ENCODE data around the gene LOXL3.
"Not testable (repeated sequence)": the region's sequence is repeated elsewhere in the genome, so short reads cannot be mapped to it uniquely, and the experiment has no call there.

Gene LOXL3

DNA sequence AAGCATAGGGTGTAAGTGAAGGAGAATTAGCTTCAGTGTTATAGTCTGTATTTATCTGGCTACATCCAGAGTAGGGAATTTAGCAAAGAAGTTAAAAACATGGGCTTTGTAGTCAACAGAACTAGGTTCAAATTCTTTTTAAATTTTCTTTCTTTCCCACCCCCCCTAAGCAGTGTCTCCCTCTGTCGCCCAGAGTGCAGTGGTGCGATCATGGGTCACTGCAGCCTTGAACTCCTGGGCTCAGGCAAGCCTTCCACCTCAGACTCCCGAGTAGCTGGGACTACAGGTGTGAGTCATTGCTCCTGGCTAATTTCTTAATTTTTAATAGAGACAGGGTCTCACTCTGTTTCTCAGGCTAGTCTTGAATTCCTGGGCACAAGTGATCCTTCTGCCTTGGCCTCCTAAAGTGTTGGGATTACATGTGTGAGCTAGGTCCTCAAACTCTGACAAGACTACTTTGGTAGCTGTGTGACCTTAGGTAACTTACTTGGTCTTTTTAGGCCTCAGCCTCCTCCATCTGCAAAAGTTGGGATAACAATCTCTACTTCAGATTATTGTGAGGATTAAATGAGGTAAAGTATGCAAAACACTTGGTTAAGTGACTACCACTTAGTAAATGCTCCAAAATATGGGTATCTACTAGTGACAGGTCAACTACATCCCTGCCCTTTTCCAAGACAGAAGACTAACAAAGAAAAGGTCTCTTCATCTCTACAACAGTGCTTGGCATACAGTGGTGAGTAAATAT, 18.6 kb upstream of the LOXL3 start:
- no peak for DNase-seq

DNA sequence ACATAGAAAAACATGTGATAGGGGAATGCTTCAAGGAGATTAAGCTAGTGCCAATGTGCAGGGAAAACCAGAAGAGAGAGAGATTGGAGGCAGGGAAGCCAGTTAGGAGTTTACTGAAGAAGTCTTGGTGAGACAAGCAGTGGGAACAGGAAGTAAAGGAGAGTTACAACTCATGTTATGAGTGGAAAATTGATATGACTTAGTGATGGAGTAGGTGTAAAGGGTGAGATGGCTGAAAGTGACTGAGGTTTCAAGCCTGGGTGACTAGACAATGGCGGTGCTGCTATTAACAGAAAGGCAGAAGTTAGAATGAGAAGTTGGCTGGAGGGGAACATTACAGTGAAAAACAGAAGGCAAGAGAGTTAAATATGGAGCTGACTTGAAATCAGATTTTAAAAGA, 17.3 kb upstream of the LOXL3 start:
- no peak for DNase-seq

DNA sequence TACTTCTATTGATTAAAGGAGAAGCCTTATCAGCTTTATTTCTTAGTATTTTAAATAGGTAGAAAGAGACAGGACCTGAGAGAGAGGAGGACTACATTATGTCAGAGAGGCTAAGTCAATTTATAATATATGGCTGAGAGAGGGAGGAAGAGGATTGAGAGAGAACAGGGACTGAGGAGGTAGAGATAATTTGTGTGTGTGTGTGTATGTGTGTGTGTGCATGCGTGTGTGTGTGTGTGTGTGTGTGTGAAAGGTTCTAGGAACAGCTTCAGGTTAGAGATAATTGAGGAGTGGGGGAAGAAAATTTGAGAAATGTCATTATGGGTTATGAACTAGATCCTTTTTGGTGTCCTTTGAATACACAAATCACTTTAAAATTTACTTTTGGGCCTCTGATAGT, 15.9 kb upstream of the LOXL3 start:
- no peak for DNase-seq

DNA sequence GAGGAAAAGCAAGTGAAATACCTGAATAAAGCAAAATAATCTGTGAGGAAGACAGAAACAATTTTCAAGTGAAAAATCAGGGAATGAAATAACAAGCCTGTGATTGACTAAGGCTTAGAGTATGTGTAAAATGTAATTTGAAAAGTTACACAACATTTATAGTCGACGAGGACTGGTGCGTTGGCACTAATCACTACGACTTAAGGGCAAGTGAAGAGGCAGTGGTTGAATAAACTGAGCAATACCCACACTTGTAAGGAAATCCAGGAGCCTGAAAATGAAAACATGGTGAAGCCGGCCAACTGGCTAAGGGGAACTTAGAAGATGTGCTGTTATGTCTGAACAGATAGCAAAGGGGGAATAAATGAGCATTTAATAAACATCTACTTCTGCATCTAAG, 14.1 kb upstream of the LOXL3 start:
- DNase-seq = no peak

DNA sequence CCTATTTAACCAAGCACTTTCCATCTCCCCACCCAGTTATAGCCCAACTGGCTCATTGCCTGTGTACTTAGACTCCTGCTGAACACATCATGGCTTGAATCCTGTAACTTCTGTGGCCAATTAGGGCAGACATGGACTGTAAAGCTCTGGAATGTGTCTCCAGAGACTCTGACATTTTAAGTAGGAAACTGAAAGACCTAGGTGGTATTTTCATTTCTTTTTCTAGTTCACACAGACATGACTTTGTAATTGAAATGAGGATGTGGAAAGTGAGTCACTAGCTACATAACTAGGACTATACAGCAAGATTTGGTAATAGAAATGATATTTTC, 13.0 kb upstream of the LOXL3 start:
- no peak for DNase-seq

DNA sequence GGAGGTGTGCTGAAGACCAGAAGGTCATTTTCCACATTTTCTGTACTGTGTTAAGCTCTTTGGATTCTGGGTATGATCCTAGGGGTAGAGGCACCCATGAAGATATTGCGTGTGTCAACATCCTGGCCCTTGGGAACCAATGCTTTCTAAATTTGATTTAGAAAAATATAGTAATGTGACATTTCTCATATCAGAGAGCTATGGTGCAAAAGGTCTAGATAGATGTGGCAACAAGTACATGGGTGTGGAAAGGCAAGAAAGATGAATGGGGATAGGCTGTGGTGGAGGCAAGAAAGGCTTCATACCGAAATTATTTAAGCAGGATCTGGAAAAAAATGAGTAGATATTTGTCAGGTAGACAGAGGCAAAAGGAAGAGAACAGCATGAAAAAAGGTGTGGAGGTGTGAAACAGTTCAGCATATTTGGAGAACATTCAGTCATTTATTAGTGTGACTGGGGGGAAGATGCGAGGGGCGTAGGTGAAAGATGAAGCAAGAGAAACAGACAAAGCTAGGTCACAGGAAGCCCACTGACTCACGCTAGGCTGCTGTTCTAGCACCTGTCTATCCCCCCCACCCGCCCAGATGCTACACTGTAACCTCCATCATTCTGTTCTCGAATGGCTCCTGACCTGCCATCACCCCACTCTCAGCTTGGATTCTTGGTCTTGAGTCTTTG, 12.5 kb upstream of the LOXL3 start:
- no peak for DNase-seq

DNA sequence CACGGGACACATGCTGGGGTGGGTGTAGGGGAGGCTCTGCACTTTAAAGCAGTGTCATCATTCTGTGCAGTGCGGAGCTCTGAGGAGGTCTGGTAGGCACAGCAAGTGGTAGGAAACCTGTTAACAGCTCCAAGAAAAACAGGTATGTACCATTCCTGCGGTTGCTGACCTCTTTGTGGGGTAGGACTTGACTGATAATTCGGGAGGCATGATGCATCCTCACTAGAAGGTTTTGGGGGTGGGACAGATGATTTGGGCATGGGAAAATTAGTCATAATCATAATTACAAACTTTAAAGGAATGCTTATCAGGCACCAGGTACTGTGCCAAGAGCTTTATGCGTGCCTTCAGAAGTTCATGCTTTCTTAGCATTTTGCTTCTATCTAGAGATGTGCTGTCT, 10.5 kb upstream of the LOXL3 start:
- no peak for DNase-seq

DNA sequence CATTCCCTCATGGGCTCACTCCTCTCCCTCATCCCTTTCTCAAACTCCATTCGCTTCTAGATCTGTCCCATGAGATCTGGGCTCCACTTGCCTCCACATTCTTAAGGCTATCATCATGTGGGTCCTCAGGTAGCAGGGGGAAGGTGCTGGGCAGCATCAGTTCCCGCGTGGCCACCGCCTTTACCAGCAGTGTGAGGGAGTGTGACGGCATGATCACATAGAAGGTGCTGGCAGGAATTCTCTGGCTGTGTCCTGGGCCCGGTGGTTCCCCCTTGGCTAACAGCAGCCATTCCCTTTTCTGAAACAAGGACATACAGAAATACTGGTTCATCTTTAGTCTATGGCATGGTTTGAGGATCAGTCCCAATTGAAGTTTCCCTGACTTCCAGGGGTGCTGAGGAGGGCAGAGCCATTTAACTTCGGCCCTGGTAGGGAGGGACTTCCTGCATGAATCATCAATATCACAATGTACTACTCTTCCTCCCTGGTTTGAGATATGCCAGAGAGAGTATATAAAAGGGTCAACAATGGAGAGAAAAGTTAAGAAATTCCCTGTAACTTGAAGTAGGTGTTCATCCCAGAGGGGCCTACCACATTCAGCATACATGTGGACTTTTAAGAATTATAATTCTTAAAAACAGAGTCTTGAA, 8.5 kb upstream of the LOXL3 start:
- DNase-seq = no peak

DNA sequence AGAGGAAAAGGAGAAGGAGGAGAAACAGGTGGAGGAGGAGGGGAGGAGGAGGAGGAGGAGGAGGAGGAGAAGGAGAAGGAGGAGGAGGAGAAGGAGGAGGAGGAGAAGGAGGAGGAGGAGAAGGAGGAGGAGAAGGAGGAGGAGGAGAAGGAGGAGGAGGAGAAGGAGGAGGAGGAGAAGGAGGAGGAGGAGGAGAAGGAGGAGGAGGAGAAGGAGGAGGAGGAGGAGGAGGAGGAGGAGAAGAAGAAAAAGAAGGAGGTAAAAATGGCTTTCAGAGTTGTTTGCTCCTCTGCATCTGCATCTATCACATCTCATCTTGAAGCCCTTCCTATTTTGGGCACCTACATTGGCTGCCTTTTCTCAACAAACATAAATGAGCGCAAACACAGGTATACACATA, 7.3 kb upstream of the LOXL3 start:
- DNase-seq = not testable (repeated sequence)

DNA sequence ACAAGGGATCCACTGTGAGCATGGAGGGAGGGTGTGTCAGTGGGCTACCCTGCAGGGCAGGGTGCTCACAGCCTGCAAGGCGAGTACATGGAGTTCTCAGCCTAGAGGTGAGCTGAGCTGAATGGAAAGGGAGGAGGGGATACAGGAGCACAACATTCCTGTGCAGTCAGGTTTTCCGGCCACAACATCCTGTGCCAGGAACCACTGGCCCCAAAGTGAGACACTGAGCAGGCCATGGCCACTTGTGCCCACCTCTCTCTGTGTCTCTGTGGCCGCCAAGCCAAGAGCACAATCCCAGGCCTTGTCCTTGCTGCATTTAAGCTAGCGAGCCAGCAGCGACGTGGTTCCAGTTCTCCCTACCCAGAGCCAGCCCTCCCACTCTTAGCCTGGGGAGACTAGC, 6.8 kb upstream of the LOXL3 start:
- no peak for DNase-seq

DNA sequence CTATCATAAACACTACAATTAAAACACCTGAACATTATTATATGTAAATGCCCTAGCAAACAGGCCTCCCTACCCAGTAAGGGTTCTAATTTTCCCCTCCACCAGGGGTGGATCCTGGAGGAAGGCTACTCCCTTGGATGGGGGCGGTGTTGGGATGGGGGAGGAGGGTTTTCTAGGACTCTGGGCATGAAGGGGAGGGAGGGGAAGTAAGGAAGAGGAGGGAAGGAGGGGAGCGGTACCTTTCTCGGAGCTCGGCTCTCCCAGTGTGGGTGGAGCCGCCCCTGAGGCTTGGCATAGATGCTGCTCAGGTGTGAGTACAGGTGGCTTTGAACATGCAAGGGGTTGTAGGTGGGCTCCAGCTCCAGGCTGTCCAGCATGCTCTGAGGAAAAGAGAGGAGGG, 6.2 kb upstream of the LOXL3 start:
- no peak for DNase-seq

DNA sequence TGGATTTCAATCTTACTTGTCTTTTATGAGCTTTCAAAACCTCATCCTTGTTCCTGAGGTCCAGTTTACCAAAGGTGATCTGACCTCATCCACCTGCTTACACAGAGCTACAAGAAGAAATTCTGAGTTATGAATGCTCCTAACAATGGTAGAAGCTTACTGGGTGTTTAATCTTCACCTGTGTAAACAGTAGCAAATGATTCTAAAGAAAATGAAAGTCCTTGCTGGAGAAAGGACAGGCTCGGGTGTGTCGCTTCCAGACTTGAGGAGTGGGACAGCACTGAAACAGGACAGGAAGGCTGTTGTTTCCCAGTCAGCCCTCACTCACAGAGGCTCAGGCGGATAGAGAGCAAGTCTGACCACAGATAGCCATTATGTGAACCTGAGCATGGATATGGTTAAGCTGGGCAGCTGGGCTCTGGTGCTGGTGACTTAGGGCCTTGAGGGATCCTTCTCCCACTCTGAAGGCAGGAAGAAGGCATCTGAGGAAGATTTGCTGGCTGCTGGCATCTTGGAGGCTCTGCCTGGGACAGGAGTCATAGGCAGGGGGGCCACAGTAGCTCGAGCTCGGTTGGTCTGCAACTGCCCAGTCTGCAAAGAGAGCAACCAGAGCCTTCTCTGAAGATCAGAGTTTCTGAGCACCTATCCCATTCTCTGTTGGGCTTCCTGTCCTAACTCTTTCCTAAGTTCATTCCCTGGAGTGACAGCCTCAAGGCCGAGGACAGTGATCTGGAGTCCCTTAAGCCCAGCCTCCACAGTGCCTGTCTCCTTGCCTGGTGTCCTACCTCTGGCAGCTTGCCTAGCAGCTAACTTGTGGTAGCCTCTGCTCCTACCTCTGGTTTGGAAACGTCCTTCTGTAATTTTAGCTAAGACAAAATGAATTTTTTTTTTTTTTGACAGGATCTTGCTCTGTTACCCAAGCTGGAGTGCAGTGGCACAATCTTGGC, 4.8 kb upstream of the LOXL3 start:
- no peak for DNase-seq

DNA sequence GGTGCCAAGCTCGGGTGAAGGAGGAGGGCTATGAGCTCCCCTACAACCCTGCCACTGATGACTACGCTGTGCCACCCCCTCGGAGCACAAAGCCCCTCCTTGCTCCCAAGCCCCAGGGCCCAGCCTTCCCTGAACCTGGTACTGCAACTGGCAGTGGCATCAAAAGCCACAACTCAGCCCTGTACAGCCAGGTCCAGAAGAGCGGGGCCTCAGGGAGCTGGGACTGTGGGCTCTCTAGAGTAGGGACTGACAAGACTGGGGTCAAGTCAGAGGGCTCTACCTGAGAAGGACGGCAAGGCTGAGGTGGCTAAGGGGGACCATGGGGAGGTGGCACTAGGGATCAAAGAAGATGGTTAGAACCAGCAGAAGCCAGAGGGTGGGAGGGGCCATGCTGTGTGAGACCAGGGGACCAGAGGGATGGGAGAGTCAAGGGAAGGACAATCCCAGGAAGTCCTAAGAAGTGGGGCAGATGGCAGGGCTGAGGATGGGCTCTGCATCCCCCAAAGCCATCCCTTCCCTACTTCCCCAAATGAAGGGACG, 3.2 kb upstream of the LOXL3 start:
- DNase-seq = no peak

DNA sequence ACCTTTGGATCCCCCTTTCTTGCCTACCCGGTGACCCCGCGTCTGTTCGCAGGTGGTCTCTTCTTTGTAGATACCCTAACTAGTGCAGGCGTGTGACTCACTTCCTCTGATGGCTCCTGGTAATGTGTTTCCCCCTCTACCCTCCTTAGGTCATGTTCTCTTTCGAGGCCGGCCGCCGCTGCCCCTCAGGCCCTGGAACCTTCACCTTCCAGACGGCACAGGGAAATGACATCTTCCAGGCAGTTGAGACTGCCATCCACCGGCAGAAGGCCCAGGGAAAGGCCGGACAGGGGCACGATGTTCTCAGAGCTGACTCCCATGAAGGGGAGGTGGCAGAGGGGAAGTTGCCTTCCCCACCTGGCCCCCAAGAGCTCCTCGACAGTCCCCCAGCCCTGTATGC, 2.4 kb upstream of the LOXL3 start:
- DNase-seq = no peak

DNA sequence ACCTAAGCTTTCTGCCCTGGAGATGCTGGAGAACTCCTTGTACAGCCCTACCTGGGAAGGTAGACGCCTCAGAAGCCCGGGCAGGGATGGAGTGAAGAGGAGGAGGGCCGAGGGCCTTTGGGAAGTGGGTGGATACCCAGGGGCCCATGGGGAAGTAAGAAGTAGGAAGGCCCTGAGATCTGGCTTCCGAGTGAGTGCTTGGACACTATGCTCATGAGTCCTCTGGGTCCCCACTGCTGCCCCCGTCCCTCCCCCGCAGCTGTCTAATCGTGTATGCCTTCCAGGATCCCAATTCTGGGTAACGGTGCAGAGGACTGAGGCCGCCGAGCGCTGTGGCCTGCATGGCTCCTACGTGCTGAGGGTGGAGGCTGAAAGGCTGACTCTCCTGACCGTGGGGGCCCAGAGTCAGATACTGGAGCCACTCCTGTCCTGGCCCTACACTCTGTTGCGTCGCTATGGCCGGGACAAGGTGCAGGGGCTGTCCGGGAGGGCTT, 1.9 kb upstream of the LOXL3 start:
- DNase-seq = no peak

DNA sequence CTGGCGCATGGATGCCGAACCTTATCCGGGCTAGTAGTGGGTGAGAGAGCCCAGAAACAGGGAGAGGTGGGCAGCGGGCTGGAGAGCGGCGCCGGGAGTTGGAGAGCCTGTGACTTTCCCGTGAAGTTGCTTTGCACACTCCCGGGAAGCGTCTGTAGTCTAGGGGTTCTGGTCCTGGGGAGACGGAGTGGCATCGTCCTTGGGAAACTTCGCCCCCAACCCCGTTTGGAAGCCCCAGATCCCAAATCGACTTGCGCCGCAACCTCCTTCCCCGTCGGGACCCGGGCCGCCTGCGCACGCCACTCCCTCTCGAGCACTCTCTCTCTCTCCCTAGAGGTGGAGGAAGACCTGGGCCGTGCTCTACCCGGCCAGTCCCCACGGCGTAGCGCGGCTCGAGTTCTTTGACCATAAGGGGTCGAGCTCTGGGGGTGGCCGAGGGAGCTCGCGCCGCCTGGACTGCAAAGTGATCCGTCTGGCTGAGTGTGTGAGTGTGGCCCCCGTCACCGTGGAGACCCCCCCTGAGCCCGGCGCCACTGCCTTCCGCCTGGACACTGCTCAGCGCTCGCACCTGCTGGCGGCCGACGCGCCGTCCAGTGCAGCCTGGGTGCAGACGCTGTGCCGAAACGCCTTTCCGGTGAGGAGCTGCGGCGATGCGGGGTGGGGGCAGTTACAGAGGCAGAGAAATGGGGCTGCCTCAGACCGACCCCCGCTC, 1.2 kb upstream of the LOXL3 start:
- peak; percentile 19 for DNase-seq

DNA sequence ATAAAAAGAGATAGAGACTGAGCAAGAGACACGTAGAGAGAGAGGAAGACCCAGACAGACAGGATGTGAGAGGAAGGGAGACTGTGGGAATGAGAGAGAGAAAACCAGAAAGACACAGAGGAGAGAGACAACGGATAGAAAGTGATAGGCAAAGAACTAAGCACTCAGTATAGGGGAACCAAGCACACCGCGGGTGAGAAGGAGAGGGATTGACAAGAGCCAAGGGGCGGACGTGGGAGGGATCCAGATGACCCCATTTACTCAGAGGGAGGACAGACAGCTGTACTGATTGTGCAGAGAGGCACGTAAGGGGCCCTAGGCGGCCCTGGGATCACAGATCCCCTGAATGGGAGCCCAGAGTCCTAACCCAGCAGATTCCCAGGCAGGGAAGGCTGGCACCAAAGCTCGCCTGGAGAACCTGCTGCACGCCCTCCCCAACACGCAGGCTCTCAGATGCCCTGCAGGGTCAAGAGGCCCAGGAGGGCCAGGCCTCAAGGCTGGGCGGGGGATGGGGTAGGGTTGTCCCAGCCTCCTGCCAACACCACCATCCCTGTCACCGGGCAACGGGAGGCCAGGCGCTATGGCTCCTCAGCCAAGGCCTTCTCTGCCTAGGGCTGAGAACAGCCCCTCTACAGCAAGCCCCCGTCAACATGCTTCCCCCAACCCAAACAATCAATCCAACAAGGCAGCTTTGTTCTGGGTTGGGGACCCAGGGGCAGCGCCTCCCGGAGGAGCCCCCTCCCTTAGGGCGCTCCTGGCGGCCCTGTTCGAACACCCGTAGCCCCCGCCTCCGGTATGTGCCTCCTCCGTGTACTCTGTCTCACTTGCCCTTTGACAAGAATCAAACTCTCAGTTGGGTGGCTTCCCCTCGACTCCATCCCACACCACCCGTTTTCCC, 579 bp downstream of the LOXL3 start:
- DNase-seq = no peak

DNA sequence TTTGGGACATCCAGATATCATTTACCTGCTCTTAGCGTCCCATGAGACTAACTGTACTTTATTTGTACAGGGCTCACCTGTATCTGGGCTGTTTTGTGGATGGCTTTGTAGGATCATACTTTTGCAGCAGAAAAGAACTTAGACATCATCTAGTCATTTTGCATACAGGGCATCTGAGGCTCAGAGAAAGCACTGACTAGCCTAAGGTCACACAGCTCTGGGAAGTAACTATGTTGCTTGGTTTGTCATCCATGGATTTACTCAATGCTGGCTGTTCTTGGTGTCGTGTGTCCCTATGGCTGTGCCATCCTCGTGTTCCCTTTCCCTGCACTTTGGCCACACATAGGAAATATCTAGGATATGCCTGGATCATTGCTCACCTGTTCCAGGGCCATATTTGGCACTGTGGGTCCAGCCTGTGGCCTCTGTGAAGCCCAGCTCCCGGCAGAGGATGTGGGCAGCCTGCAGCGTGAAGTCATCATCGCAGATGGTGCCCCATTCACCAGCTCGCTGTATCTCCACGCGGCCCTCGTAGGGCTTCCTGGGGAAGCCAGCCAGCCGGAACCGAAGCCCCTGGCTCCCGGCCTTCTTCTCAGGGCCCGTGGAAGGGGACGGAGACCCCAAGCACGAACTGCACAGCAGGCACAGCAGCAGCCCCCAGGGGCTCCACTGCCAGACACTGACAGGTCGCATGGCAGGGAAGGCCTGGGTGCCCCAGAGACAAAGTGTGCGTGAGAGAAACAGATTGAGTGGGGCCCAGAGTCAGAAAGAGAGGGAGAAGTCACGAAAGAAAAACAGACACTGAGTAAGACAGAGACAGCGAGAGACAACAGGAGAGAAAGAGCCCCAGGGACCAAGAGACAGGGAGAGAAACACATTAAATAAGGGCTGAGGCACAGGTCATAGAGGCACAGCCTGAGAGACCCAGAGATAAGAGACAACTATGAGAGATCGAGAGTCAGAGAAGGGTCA, 1.5 kb downstream of the LOXL3 start:
- DNase-seq = no peak

DNA sequence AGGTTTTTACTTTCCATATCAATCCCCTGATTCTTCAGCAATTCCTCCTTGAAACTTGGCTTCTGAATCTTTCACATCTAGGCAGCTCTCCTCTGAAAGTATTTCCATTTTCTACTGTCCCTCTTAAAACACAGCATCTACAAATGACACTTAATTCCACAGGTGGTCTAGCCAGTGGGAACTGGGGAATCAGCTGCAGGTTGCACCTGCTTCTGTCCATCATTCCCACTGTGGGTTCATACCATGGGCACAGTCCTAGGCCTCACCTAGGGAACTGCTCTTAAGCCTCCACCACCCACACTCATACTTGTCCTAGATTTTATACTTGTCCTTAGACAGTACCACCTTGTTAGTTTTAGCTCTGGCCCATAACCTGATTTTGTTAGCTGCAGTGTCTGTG, 2.2 kb downstream of the LOXL3 start:
- DNase-seq = no peak

DNA sequence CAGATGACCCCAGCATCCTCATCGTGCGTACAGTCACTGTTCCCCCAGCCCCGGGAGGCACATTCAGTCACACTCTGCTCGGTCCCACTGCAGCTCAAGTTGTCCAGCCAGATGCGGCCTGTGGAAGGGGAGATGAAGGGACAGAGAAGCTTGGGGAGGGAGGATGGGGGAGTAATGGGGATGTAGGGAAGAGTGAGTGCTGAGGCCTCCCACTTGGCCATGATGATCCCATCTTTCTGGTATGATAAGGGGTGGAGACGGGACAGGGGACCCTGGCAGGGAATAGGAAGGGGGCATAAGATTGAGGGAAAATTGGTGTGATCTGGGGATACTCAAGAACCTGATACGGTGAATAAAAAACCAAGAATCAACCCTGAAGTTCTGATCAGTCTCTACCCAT, 3.5 kb downstream of the LOXL3 start:
- DNase-seq = no peak
